ENCODE measurements around the gene NFIB.

- no peak for TF ChIP-seq CTCF (IDR thresholded peaks at IDR 0.05)
- TF ChIP-seq EP300 (IDR thresholded peaks at IDR 0.05) = no peak
- TF ChIP-seq POLR2AphosphoS5 (IDR thresholded peaks at IDR 0.05) = no peak
Observed at GRCh38 chr9:14232111-14232510, 81.8 kb downstream of the NFIB start.

Data from stomach (tissue), 4 donors.